ENCODE results near the gene SPATC1L. TPM values are rescaled to one million over a fixed set of nuclear protein-coding genes. Genes with fewer than 3 reads are reported as not detected.

The SPATC1L gene
- total RNA-seq, 2 experiments from 2014 or later, result 8.0 to 9.8 TPM

DNA sequence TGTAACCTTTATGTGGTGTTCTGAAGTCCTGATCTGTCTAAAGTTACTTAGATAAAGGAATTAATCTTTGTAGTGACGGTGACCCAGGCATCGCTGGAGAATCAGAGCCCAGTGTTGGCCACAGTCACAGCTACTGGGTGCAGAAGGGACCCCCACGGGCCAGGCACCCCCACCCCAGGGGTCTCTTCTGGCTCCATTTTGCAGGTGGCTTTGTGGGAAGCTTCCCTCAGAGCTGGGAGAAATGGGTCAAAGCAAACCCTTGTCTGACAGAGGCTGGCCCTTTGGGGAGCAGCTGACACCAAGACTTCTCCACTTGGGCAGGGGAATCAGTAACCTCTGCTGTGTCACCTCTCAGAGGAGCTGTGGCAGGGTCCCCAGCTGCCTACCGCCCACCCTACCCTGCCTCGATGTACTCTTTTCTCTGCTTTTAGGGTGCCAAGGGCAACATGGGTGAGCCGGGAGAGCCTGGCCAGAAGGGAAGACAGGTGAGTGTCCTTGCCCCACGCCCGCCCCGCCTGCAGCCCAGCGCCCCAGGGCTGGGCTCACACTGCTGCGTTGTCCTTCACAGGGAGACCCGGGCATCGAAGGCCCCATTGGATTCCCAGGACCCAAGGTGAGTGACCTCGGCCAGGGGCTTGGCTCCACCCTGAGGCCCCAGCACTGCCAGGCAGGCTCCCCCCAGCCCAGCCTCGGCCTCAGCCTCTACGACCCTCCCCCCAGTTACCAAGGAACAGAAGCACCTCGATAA is 68.6 kb downstream of the SPATC1L start:
- intact Hi-C loops (cut with micrococcal nuclease), result no loop called here
- no peak for DNase-seq
- Mint-ChIP-seq H3K4me1 (ENCODE audit: low read depth) (no peaks in the 10 kb centered on the region), H3K9me3 (peaks cover 4% of the 10 kb centered on the region), H3K4me3 (no peak overlapping the region), H3K36me3 (ENCODE audit: low read depth) (peaks cover 1% of the 10 kb centered on the region), H3K27ac (no peak overlapping the region), H3K27me3 (ENCODE audit: low read depth) (no peaks in the 10 kb centered on the region)
- CTCF ChIA-PET, result interaction anchor here (1.1 kb wide), 1 partner anchor 145 kb away, joined by 3 read pairs; no protein-coding TSS in a partner anchor

DNA sequence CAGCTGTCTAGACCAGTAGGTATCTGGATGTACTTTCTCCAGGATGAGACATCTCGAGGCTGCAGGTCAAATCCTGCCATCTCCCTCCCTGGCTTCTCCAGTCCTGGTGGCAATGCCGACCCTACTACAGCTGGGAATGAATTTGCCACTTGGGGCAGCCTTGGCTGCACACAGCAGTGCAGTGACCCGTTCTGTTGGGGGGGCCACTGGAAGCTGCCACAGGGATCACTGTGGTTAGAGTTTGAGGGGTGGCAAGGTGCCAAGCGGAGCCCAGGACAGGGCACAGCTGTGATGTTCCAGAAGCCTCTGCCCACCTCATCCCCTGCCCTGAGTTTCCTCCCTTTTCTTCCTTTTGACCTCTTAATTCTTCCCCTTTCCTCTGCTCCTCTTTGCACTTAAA is 69.3 kb downstream of the SPATC1L start:
- Mint-ChIP-seq H3K9me3 (peaks cover 4% of the 10 kb centered on the region), H3K27ac (no peak overlapping the region), H3K4me3 (no peak overlapping the region), H3K27me3 (ENCODE audit: low read depth) (no peaks in the 10 kb centered on the region), H3K4me1 (ENCODE audit: low read depth) (no peaks in the 10 kb centered on the region), H3K36me3 (ENCODE audit: low read depth) (peaks cover 1% of the 10 kb centered on the region)
- intact Hi-C loops (cut with micrococcal nuclease), result no loop called here
- CTCF ChIA-PET, result interaction anchor here (1.1 kb wide), 1 partner anchor 144 kb away, joined by 3 read pairs; no protein-coding TSS in a partner anchor
- peak; percentile 3 for DNase-seq

DNA sequence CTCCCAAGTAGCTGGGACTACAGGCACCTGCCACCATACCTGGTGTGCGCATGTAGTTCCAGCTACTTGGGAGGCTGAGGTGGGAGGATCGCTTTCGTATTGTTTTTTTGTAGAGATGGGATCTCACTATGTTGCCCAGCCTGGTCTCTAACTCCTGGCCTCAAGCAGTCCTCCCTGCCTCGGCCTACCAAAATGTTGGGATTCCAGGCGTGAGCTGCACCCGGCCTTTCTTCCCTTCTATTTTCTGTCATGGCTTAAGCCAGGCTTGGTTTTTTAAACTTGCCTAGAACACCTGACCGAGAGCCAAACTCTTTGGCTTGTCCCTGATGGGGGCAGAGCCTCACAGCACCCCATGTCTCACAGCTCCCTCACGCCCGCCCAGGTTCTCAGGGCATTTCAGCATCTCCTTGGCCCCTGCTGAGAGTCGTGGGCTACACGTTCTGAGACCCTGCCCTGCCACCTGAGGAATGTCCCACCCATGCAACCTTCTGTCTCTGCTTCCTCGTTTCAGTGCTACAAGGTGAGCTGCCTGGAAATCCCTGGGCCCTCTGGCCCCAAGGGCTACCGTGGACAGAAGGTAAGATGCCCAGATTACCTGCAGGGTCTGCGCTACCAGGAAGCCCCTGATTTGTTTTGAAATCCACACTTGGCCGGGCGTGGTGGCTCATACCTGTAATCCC is 70.6 kb downstream of the SPATC1L start:
- Mint-ChIP-seq H3K36me3 (ENCODE audit: low read depth) (peaks cover 1% of the 10 kb centered on the region), H3K27me3 (ENCODE audit: low read depth) (no peaks in the 10 kb centered on the region), H3K4me3 (no peak overlapping the region), H3K27ac (no peak overlapping the region), H3K9me3 (peaks cover 5% of the 10 kb centered on the region), H3K4me1 (ENCODE audit: low read depth) (no peaks in the 10 kb centered on the region)
- intact Hi-C loops (cut with micrococcal nuclease), result no loop called here
- DNase-seq, result peak; percentile 1
- CTCF ChIA-PET, result no interaction called here

DNA sequence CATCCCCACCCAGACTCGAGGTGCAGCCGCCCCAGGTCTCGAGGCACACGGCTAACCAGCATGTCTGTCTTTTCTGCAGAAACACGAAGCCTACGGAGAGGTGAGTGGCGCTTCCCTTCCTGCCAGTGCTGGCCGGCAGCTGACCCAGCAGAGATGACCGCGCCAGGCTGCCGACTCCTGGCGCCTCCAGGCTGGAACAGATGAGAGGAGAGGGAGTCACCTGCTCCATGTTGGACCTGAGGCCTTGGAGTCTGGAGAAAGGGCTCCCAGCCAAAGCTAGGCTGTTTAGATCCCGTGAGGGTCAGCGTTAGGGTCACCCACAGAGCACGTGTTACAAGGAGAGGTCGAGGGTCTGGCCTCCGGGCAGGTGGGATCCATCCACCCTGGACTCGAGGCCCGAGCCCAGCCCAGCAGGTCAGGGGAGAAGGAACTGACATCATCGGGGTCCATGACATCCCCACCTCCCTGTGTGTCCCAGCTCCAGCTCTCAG is 71.5 kb downstream of the SPATC1L start:
- H3K27me3 Mint-ChIP-seq (ENCODE audit: low read depth), result no peaks in the 10 kb centered on the region
- intact Hi-C loops (cut with micrococcal nuclease), result no loop called here
- H3K9me3 Mint-ChIP-seq, result peaks cover 12% of the 10 kb centered on the region
- no peak overlapping the region for H3K27ac Mint-ChIP-seq
- no peak overlapping the region for H3K4me3 Mint-ChIP-seq
- H3K4me1 Mint-ChIP-seq (ENCODE audit: low read depth), result no peaks in the 10 kb centered on the region
- CTCF ChIA-PET, result no interaction called here
- peaks cover 1% of the 10 kb centered on the region for H3K36me3 Mint-ChIP-seq (ENCODE audit: low read depth)
- DNase-seq, result peak; percentile 1

DNA sequence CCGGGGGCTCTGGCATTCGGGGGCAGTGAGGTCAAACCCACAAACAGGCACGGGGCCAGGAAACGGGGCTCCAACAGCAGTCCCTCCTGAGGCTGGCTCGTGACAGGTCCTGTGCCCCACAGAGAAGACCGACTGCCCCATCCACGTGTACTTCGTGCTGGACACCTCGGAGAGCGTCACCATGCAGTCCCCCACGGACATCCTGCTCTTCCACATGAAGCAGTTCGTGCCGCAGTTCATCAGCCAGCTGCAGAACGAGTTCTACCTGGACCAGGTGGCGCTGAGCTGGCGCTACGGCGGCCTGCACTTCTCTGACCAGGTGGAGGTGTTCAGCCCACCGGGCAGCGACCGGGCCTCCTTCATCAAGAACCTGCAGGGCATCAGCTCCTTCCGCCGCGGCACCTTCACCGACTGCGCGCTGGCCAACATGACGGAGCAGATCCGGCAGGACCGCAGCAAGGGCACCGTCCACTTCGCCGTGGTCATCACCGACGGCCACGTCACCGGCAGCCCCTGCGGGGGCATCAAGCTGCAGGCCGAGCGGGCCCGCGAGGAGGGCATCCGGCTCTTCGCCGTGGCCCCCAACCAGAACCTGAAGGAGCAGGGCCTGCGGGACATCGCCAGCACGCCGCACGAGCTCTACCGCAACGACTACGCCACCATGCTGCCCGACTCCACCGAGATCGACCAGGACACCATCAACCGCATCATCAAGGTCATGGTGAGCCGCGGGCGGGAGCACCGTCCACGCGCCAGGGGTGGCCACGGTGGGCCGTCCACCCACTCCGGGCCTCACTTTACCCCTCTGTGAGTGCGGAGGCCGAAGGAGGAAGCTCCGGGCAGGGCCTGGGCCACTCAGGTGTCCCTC is 72.2 kb downstream of the SPATC1L start:
- peaks cover 18% of the 10 kb centered on the region for H3K9me3 Mint-ChIP-seq
- no peak overlapping the region for H3K4me3 Mint-ChIP-seq
- H3K36me3 Mint-ChIP-seq (ENCODE audit: low read depth), result peaks cover 4% of the 10 kb centered on the region
- no peaks in the 10 kb centered on the region for H3K4me1 Mint-ChIP-seq (ENCODE audit: low read depth)
- H3K27ac Mint-ChIP-seq, result no peak overlapping the region
- intact Hi-C loops (cut with micrococcal nuclease), result no loop called here
- DNase-seq, result peak; percentile 1
- CTCF ChIA-PET, result no interaction called here
- no peaks in the 10 kb centered on the region for H3K27me3 Mint-ChIP-seq (ENCODE audit: low read depth)

DNA sequence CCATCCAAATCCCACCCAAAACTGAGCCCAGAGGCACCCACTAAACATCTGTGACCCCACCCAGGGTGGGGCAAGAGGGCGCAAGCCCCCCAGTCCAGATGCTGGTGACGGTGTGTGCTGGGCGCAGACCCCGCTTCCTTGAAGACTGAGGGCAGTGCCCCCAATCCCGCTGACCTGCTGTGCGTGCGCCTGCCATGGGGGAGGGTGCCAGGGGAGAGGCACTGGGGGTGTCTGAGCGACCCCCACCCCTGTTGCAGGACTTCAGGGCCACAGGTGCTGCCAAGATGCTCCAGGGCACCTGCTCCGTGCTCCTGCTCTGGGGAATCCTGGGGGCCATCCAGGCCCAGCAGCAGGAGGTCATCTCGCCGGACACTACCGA is 73.1 kb downstream of the SPATC1L start:
- H3K27me3 Mint-ChIP-seq (ENCODE audit: low read depth), result no peaks in the 10 kb centered on the region
- H3K4me3 Mint-ChIP-seq, result no peak overlapping the region
- H3K9me3 Mint-ChIP-seq, result peaks cover 18% of the 10 kb centered on the region
- H3K4me1 Mint-ChIP-seq (ENCODE audit: low read depth), result no peaks in the 10 kb centered on the region
- CTCF ChIA-PET, result no interaction called here
- H3K27ac Mint-ChIP-seq, result no peak overlapping the region
- H3K36me3 Mint-ChIP-seq (ENCODE audit: low read depth), result peaks cover 4% of the 10 kb centered on the region
- no peak for DNase-seq
- intact Hi-C loops (cut with micrococcal nuclease), result no loop called here

Other genes starting within 250 kb of the SPATC1L start
- 1 to 10 TPM in 1 of 2 experiments, under 1 TPM in 1; 0.74 to 1.6 TPM for gene COL6A1, start 202.7 kb downstream of the SPATC1L start, total RNA-seq
- gene COL6A2, start 86.3 kb downstream of the SPATC1L start, total RNA-seq, result 1 to 10 TPM; 6.7 to 8.4 TPM
- gene FTCD, start 28.9 kb downstream of the SPATC1L start, total RNA-seq, result not detected
- gene LSS, start 44.3 kb upstream of the SPATC1L start, total RNA-seq, result 10 to 100 TPM in 1 of 2 experiments, 1 to 10 TPM in 1; 9.6 to 12.6 TPM
- gene MCM3AP, start 101.2 kb upstream of the SPATC1L start, total RNA-seq, result 10 to 100 TPM; 86.7 to 89.8 TPM
- 10 to 100 TPM in 1 of 2 experiments, 1 to 10 TPM in 1; 9.9 to 11.0 TPM for gene YBEY, start 101.9 kb upstream of the SPATC1L start, total RNA-seq
- gene C21orf58, start 139.4 kb upstream of the SPATC1L start, total RNA-seq, result 10 to 100 TPM; 23.9 to 24.2 TPM
- gene PCNT, start 139.7 kb upstream of the SPATC1L start, total RNA-seq, result 10 to 100 TPM; 42.1 to 42.7 TPM

Data from activated naive CD4-positive, alpha-beta T cell treated with anti-CD3 and anti-CD28 coated beads for 36 hours (primary cell).